IMR-90 (cell line): ENCODE data around the gene KRT16. TPM values are rescaled to one million over a fixed set of nuclear protein-coding genes. Genes with fewer than 3 reads are reported as not detected.

Experiments
- ATAC-seq: fragments of 200-7000 bp; cut with Tn5 transposase; 2 replicates; pipeline ENCODE4 v1.9.1; 2020; ENCODE audit warnings: low read depth, mild to moderate bottlenecking, moderate library complexity
- BruUV-seq: library from RNA; stranded (reverse); fragments of 400-500 nt; replicated peaks from 2 replicates; lab custom pipeline; 2021; lab: Mats Ljungman, UMichigan
- CTCF ChIA-PET: fragments of 300-600 bp; formaldehyde crosslinking; extraction: SDS; loops from one replicate; lab custom pipeline; 2021; ENCODE audit warnings: antibody characterized with exemption; lab: Yijun Ruan, JAX
- POLR2A ChIA-PET: fragments of 300-600 bp; sonication (Branson Sonifier 250); formaldehyde crosslinking; loops from one replicate; lab custom pipeline; 2022; ENCODE audit warnings: antibody characterized with exemption; ENCODE audit not compliant: unreplicated experiment; lab: Charles Lee
- DNase-seq: peaks from one replicate; pipeline ENCODE4 v3.0.0; 2013
- H2AFZ ChIP-seq: replicated peaks from 2 replicates; pipeline ENCODE3; 2013; ENCODE audit warnings: low read length, mild to moderate bottlenecking; ENCODE audit not compliant: poor library complexity
- H2AK5ac ChIP-seq: 2 replicates; pipeline ENCODE4 v1.6.1; 2013; ENCODE audit warnings: low read depth, low read length, inconsistent platforms
- H2AK9ac ChIP-seq: replicated peaks from 2 replicates; pipeline ENCODE3; 2013; ENCODE audit warnings: mild to moderate bottlenecking, low read depth, low read length, moderate library complexity; ENCODE audit not compliant: poor library complexity
- H2BK120ac ChIP-seq: 2 replicates; pipeline ENCODE4 v1.6.1; 2013; ENCODE audit warnings: low read depth, low read length, inconsistent platforms
- H2BK15ac ChIP-seq: 3 replicates; pipeline ENCODE4 v1.6.1; 2013; ENCODE audit warnings: low read depth, low read length, inconsistent platforms
- H2BK20ac ChIP-seq: 2 replicates; pipeline ENCODE4 v1.6.1; 2013; ENCODE audit warnings: low read depth, mild to moderate bottlenecking, inconsistent platforms, low read length, moderate library complexity
- H2BK5ac ChIP-seq: 2 replicates; pipeline ENCODE4 v1.6.1; 2013; ENCODE audit warnings: mild to moderate bottlenecking, low read depth, low read length, inconsistent platforms; ENCODE audit not compliant: poor library complexity, severe bottlenecking
- H3K14ac ChIP-seq: replicated peaks from 2 replicates; pipeline ENCODE4 v1.6.1; 2013; ENCODE audit warnings: low read depth, low read length, inconsistent platforms
- H3K18ac ChIP-seq: 2 replicates; pipeline ENCODE4 v1.6.1; 2013; ENCODE audit warnings: low read depth, low read length, control low read depth
- H3K23ac ChIP-seq: 2 replicates; pipeline ENCODE4 v1.6.1; 2013; ENCODE audit warnings: low read depth, low read length, inconsistent platforms
- H3K27ac ChIP-seq: 2 replicates; pipeline ENCODE4 v1.5.1; 2013; ENCODE audit warnings: mild to moderate bottlenecking, control low read depth, low read length; ENCODE audit not compliant: insufficient read depth
- H3K27me3 ChIP-seq: 2 replicates; pipeline ENCODE4 v1.6.1; 2013; ENCODE audit warnings: low read length; ENCODE audit not compliant: control insufficient read depth, insufficient read depth
- H3K36me3 ChIP-seq: 2 replicates; pipeline ENCODE4 v1.6.1; 2013; ENCODE audit warnings: low read length, mixed read lengths; ENCODE audit not compliant: control insufficient read depth, insufficient read depth
- H3K4ac ChIP-seq: 2 replicates; pipeline ENCODE4 v1.6.1; 2013; ENCODE audit warnings: low read depth, low read length, inconsistent platforms
- H3K4me1 ChIP-seq: 2 replicates; pipeline ENCODE4 v1.6.1; 2013; ENCODE audit warnings: low read length, mixed read lengths; ENCODE audit not compliant: control insufficient read depth, insufficient read depth
- H3K4me2 ChIP-seq: 2 replicates; pipeline ENCODE4 v1.6.1; 2013; ENCODE audit warnings: low read depth, mild to moderate bottlenecking, control low read depth, low read length, moderate library complexity
- H3K4me3 ChIP-seq: 2 replicates; pipeline ENCODE4 v1.5.1; 2013; ENCODE audit warnings: low read depth, mild to moderate bottlenecking, control low read depth, low read length, moderate library complexity; ENCODE audit not compliant: insufficient read depth
- H3K56ac ChIP-seq: 2 replicates; pipeline ENCODE4 v1.6.1; 2013; ENCODE audit warnings: low read length, inconsistent platforms; ENCODE audit not compliant: insufficient read depth; ENCODE audit errors: extremely low read depth
- H3K79me1 ChIP-seq, 2 experiments: 2 replicates each; pipeline ENCODE4 v1.6.1; 2013; ENCODE audit warnings: low read length in 2 of 2, inconsistent platforms in 1 of 2, low read depth in 1 of 2
- H3K9ac ChIP-seq: 2 replicates; pipeline ENCODE4 v1.6.1; 2013; ENCODE audit warnings: low read depth, low read length, control low read depth
- H3K9me1 ChIP-seq: 2 replicates; pipeline ENCODE4 v1.6.1; 2013; ENCODE audit warnings: low read length, inconsistent platforms; ENCODE audit not compliant: insufficient read depth
- H3K9me3 ChIP-seq: 2 replicates; pipeline ENCODE4 v1.6.1; 2013; ENCODE audit warnings: low read length; ENCODE audit not compliant: control insufficient read depth, insufficient read depth
- H4K20me1 ChIP-seq: 2 replicates; pipeline ENCODE4 v1.6.1; 2013; ENCODE audit warnings: low read length, inconsistent platforms; ENCODE audit not compliant: insufficient read depth
- H4K5ac ChIP-seq: 2 replicates; pipeline ENCODE4 v1.6.1; 2013; ENCODE audit warnings: mild to moderate bottlenecking, low read depth, low read length, control low read depth
- H4K8ac ChIP-seq, 2 experiments: 2 replicates each; pipeline ENCODE4 v1.6.1; 2013; ENCODE audit warnings: low read depth in 2 of 2, low read length in 2 of 2, control low read depth in 1 of 2, inconsistent platforms in 1 of 2
- H4K91ac ChIP-seq: 2 replicates; pipeline ENCODE4 v1.6.1; 2013; ENCODE audit warnings: low read depth, low read length, inconsistent platforms; ENCODE audit not compliant: insufficient read depth
- NFE2L2 ChIP-seq: fragments of 150-350 bp; IDR thresholded peaks from 2 replicates; pipeline ENCODE4 v1.6.1; 2016; ENCODE audit warnings: low read depth, mild to moderate bottlenecking, low read length
- POLR2A ChIP-seq: IDR thresholded peaks from 2 replicates; pipeline ENCODE4 v1.6.1; 2012; ENCODE audit warnings: mild to moderate bottlenecking, low read depth, low read length
- WGBS, 2 experiments: methylation state at CpG; one replicate each; pipeline versions ENCODE4 v1.1.5 to v1.1.7; 2013; ENCODE audit warnings: missing lambda C conversion rate in 2 of 2; ENCODE audit not compliant: insufficient read length in 1 of 2; ENCODE audit errors: extremely low coverage in 2 of 2; 5-methylcytosine and 5-hydroxymethylcytosine counted together
- dilution Hi-C: fragments of 300-500 bp; cut with HindIII; formaldehyde crosslinking; loops from one replicate; pipeline ENCODE4 v1.14.3; 2018; ENCODE audit warnings: low sequenced_read_pairs; ENCODE audit not compliant: unreplicated experiment
- in situ Hi-C: fragments of 300-500 bp; cut with MboI; formaldehyde crosslinking; loops from 3 replicates; pipeline ENCODE4 v1.14.3; 2019; ENCODE audit warnings: low sequenced_read_pairs, inconsistent platforms, mixed read lengths
- intact Hi-C: fragments of 100-400 bp; cut with micrococcal nuclease; formaldehyde crosslinking; loops from 2 replicates; pipeline ENCODE4 v1.10.0; 2022
- polyA plus RNA-seq, 3 experiments: library from polyadenylated mRNA; depleted of rRNA; stranded (reverse); fragments of >200 nt; gene quantifications; 2 replicates each; pipeline ENCODE4 v1.2.3, GENCODE V29; 2012; ENCODE audit warnings: low replicate concordance in 1 of 3
- total RNA-seq: library from RNA; depleted of rRNA; stranded (reverse); fragments of >200 nt; gene quantifications from 2 replicates; pipeline ENCODE4 v1.2.3, GENCODE V29; 2012

KRT16 gene
- total and polyA plus RNA-seq, 2 of the 4 experiments (the other 2 are of a cell fraction): not detected

GRCh38 chr17:41595585-41595984 lies 17.0 kb downstream of the KRT16 start:
- no peak overlapping the region for H3K27ac ChIP-seq
- no peak overlapping the region for H4K8ac ChIP-seq
- no peak overlapping the region for H2BK120ac ChIP-seq
- no peak overlapping the region for H2AFZ ChIP-seq
- H4K91ac ChIP-seq: no peak overlapping the region
- 73% methylated on average over 3 of the region's 8 CpGs; no CpG with 5 or more reads in 1 of the 2 experiments for WGBS, 2 experiments
- no peak for TF ChIP-seq NFE2L2
- no peak for TF ChIP-seq POLR2A
- H3K14ac ChIP-seq: no peak overlapping the region
- H3K18ac ChIP-seq: no peak overlapping the region
- peaks cover 63% of the 10 kb centered on the region for H3K27me3 ChIP-seq
- no peak overlapping the region for H3K9ac ChIP-seq
- BruUV-seq: no TSS peak
- intact Hi-C loops (no loop called here), dilution Hi-C loops (no loop called here), in situ Hi-C loops (no loop called here)
- H2BK5ac ChIP-seq: no peak overlapping the region
- H3K56ac ChIP-seq: no peak overlapping the region
- H2BK15ac ChIP-seq: no peak overlapping the region
- ATAC-seq (no peak), DNase-seq (no peak)
- no peak overlapping the region for H4K5ac ChIP-seq
- H3K79me1 ChIP-seq: no peaks in the 10 kb centered on the region
- no peak overlapping the region for H2AK5ac ChIP-seq
- no peaks in the 10 kb centered on the region for H4K20me1 ChIP-seq
- no peak overlapping the region for H2BK20ac ChIP-seq
- H2AK9ac ChIP-seq: no peak overlapping the region
- ChIA-PET POLR2A (no interaction called here), CTCF (no interaction called here)
- H3K4me2 ChIP-seq: no peak overlapping the region
- H3K4me1 ChIP-seq: no peaks in the 10 kb centered on the region
- H3K4ac ChIP-seq: no peak overlapping the region
- H3K9me1 ChIP-seq: no peaks in the 10 kb centered on the region; the same call in 1 of the 2 replicates
- H3K23ac ChIP-seq: no peak overlapping the region
- no peaks in the 10 kb centered on the region for H3K9me3 ChIP-seq
- no peaks in the 10 kb centered on the region for H3K36me3 ChIP-seq
- no peak overlapping the region for H3K4me3 ChIP-seq
